K562 (cell line): Measurements from ENCODE around the gene PYROXD2. TPM values are rescaled to one million over a fixed set of nuclear protein-coding genes. Genes with fewer than 3 reads are reported as not detected.

ENCODE experiments used
- ATAC-seq: fragments of 200-7000 bp; cut with Tn5 transposase; 3 replicates; pipeline ENCODE4 v1.9.1; 2020; ENCODE audit warnings: moderate library complexity
- BruUV-seq: library from RNA; stranded (reverse); fragments of 400-500 nt; replicated peaks from 2 replicates; lab custom pipeline; 2021; lab: Mats Ljungman, UMichigan
- CTCF ChIA-PET: fragments of 300-600 bp; formaldehyde crosslinking; extraction: SDS; loops from one replicate; lab custom pipeline; 2021; ENCODE audit warnings: low intra/inter-chr PET ratio; lab: Yijun Ruan, JAX
- POLR2A ChIA-PET: fragments of 300-600, 350-650 bp; sonication (Branson Sonifier 250); formaldehyde crosslinking; extraction: SDS; loops from one replicate; lab custom pipeline; 2021; ENCODE audit warnings: antibody characterized with exemption, inconsistent platforms; lab: Yijun Ruan, JAX
- DNase-seq, 4 experiments: peaks; one replicate each; pipeline versions ENCODE4 v3.0.0 to v3.0.0-alpha.2; 2011 to 2018; ENCODE audit warnings: low spot score in 3 of 4, mixed read lengths in 3 of 4; ENCODE audit errors: extremely low read depth in 1 of 4
- FAIRE-seq: peaks from 2 replicates; lab custom pipeline; 2011; peaks lifted over from hg19 to GRCh38; lab: Jason Lieb, UNC
- H2AFZ ChIP-seq: 2 replicates; pipeline ENCODE4 v1.6.0; 2011; ENCODE audit warnings: low read depth, low read length, control low read depth, inconsistent platforms
- H3K27ac ChIP-seq: fragments of 200-600 bp; 3 replicates; pipeline ENCODE4 v1.8.0; 2011; ENCODE audit warnings: low read depth, mild to moderate bottlenecking, control low read depth, inconsistent platforms, low read length, moderate library complexity, mixed read lengths; ENCODE audit errors: extremely low read depth
- H3K27me3 ChIP-seq, 2 experiments: fragments of 300-600 bp in 1 of 2; 2 replicates in 1 of 2; 3 replicates in 1 of 2; pipeline versions ENCODE4 v1.6.0 to v1.8.0; 2011; ENCODE audit warnings: inconsistent platforms in 2 of 2, low read length in 2 of 2, mild to moderate bottlenecking in 1 of 2, mixed read lengths in 1 of 2, moderate library complexity in 1 of 2; ENCODE audit not compliant: control insufficient read depth in 2 of 2, insufficient read depth in 2 of 2
- H3K36me3 ChIP-seq: fragments of 300-600 bp; 3 replicates; pipeline ENCODE4 v1.8.0; 2011; ENCODE audit warnings: mild to moderate bottlenecking, low read length, inconsistent platforms; ENCODE audit not compliant: control insufficient read depth, insufficient read depth
- H3K4me1 ChIP-seq, 2 experiments: fragments of 200-600 bp in 1 of 2; replicated peaks in 1 of 2; 2 replicates in 1 of 2; 3 replicates in 1 of 2; pipeline versions ENCODE4 v1.5.1 to v1.8.0; 2011; ENCODE audit warnings: inconsistent platforms in 2 of 2, low read length in 2 of 2, mild to moderate bottlenecking in 1 of 2, mixed read lengths in 1 of 2, moderate library complexity in 1 of 2; ENCODE audit not compliant: control insufficient read depth in 2 of 2, insufficient read depth in 2 of 2
- H3K4me2 ChIP-seq: 2 replicates; pipeline ENCODE4 v1.6.1; 2011; ENCODE audit warnings: low read length, control low read depth, inconsistent platforms, mixed read lengths; ENCODE audit not compliant: insufficient read depth
- H3K4me3 ChIP-seq: fragments of 200-600 bp; sonication (generic), shearing (Covaris generic); 2 replicates; pipeline ENCODE4 v1.5.1; 2016; ENCODE audit warnings: control low read depth, inconsistent platforms
- H3K79me2 ChIP-seq: fragments of 200-600 bp; 3 replicates; pipeline ENCODE4 v1.8.0; 2011; ENCODE audit warnings: low read length, inconsistent platforms; ENCODE audit not compliant: control insufficient read depth, insufficient read depth
- H3K9ac ChIP-seq, 2 experiments: 2 replicates each; pipeline versions ENCODE4 v1.6.0 to v1.6.1; 2011; ENCODE audit warnings: low read depth in 2 of 2, low read length in 2 of 2, control low read depth in 1 of 2, inconsistent platforms in 1 of 2, mild to moderate bottlenecking in 1 of 2, mixed read lengths in 1 of 2; ENCODE audit not compliant: insufficient read depth in 1 of 2
- H3K9me1 ChIP-seq: one replicate; pipeline ENCODE4 v1.6.0; 2011; ENCODE audit warnings: inconsistent platforms, mild to moderate bottlenecking, low read length, moderate library complexity; ENCODE audit not compliant: control insufficient read depth, insufficient read depth
- H3K9me3 ChIP-seq: replicated peaks from 2 replicates; pipeline ENCODE4 v1.5.1; 2011; ENCODE audit warnings: low read depth, low read length, inconsistent platforms; ENCODE audit not compliant: control insufficient read depth, insufficient read depth
- H4K20me1 ChIP-seq: replicated peaks from 2 replicates; pipeline ENCODE4 v1.6.1; 2011; ENCODE audit warnings: low read length, inconsistent platforms, mixed read lengths; ENCODE audit not compliant: control insufficient read depth, insufficient read depth
- ARID2 ChIP-seq: fragments of 450-650 bp; IDR thresholded peaks from 2 replicates; pipeline ENCODE4 v1.6.1; 2017; ENCODE audit warnings: antibody characterized with exemption, mild to moderate bottlenecking
- ASH1L ChIP-seq: fragments of 450-650 bp; IDR thresholded peaks from 2 replicates; pipeline ENCODE4 v1.6.1; 2018; ENCODE audit warnings: borderline replicate concordance, mild to moderate bottlenecking, low read depth; ENCODE audit not compliant: partially characterized antibody
- BRCA1 ChIP-seq, 2 experiments: fragments of 450-650 bp in 1 of 2; sonication (generic) in 1 of 2; formaldehyde crosslinking in 1 of 2; IDR thresholded peaks; 2 replicates each; pipeline versions ENCODE4 v1.5.0 to v1.6.1; 2017 to 2020; ENCODE audit warnings: mild to moderate bottlenecking in 1 of 2, missing genetic modification reagents in 1 of 2
- CSDE1 ChIP-seq, 2 experiments: fragments of 450-650 bp; IDR thresholded peaks; 2 replicates each; pipeline ENCODE4 v1.6.1; 2016; ENCODE audit warnings: mild to moderate bottlenecking in 1 of 2
- ESRRA ChIP-seq: fragments of 450-650 bp; IDR thresholded peaks from 2 replicates; pipeline ENCODE4 v1.6.1; 2014; ENCODE audit warnings: low read depth, mild to moderate bottlenecking, moderate library complexity, borderline replicate concordance
- EZH2 ChIP-seq: IDR thresholded peaks from 2 replicates; pipeline ENCODE4 v1.6.1; 2012; ENCODE audit warnings: low read depth, mild to moderate bottlenecking, inconsistent platforms, low read length, borderline replicate concordance
- MYBL2 ChIP-seq, 2 experiments: fragments of 450-650 bp in 1 of 2; sonication (generic) in 1 of 2; formaldehyde crosslinking in 1 of 2; IDR thresholded peaks; 2 replicates each; pipeline versions ENCODE4 v1.6.1 to v1.8.1; 2017 to 2022; ENCODE audit warnings: borderline replicate concordance in 1 of 2, inconsistent platforms in 1 of 2, low read depth in 1 of 2, mild to moderate bottlenecking in 1 of 2, missing genetic modification reagents in 1 of 2, moderate library complexity in 1 of 2
- POLR2AphosphoS2 ChIP-seq: IDR thresholded peaks from 2 replicates; pipeline ENCODE4 v1.6.1; 2012; ENCODE audit warnings: low read length, improper control_type of control experiment
- POLR2G ChIP-seq: fragments of 200-400 bp; formaldehyde crosslinking; IDR thresholded peaks from 2 replicates; pipeline ENCODE4 v1.6.1; 2017; ENCODE audit warnings: low read depth, mild to moderate bottlenecking, antibody characterized with exemption, low read length, moderate library complexity
- RCOR1 ChIP-seq, 2 experiments: IDR thresholded peaks; 2 replicates each; pipeline ENCODE4 v1.6.1; 2012; ENCODE audit warnings: low read depth in 2 of 2, low read length in 2 of 2, borderline replicate concordance in 1 of 2, improper control_type of control experiment in 1 of 2
- SIX5 ChIP-seq, 2 experiments: IDR thresholded peaks; 2 replicates each; pipeline ENCODE4 v1.6.1; 2011; ENCODE audit warnings: low read length in 2 of 2, borderline replicate concordance in 1 of 2, low read depth in 1 of 2, mild to moderate bottlenecking in 1 of 2, moderate library complexity in 1 of 2; ENCODE audit not compliant: insufficient read depth in 1 of 2
- STAT5A ChIP-seq: IDR thresholded peaks from 2 replicates; pipeline ENCODE4 v1.6.1; 2012; ENCODE audit warnings: low read length, inconsistent platforms, borderline replicate concordance
- THRAP3 ChIP-seq: fragments of 450-650 bp; IDR thresholded peaks from 2 replicates; pipeline ENCODE4 v1.6.1; 2016; ENCODE audit warnings: mild to moderate bottlenecking, inconsistent platforms, borderline replicate concordance
- WHSC1 ChIP-seq: IDR thresholded peaks from one replicate; pipeline ENCODE4 v1.6.1; 2012; ENCODE audit warnings: low read length, control low read depth, inconsistent platforms
- ZNF174 ChIP-seq: fragments of 250-450 bp; sonication (Bioruptor Pico); IDR thresholded peaks from 2 replicates; pipeline ENCODE4 v1.4.0; 2020; ENCODE audit warnings: mild to moderate bottlenecking
- ZNF280B ChIP-seq: fragments of 250-450 bp; sonication (Bioruptor Pico); IDR thresholded peaks from 2 replicates; pipeline ENCODE4 v1.5.1; 2021; ENCODE audit warnings: mild to moderate bottlenecking
- WGBS: fragments of 100-300 bp; shearing (Covaris generic); methylation state at CpG from one replicate; pipeline ENCODE4 v1.1.6; 2016; ENCODE audit warnings: low coverage, mixed read lengths; ENCODE audit not compliant: insufficient coverage; ENCODE audit errors: missing lambda C conversion rate; 5-methylcytosine and 5-hydroxymethylcytosine counted together
- in situ Hi-C: fragments of 300-500 bp; cut with MboI; formaldehyde crosslinking; loops from 4 replicates; pipeline ENCODE4 v1.15.0; 2018; ENCODE audit warnings: inconsistent platforms, mixed read lengths
- intact Hi-C: fragments of 100-400 bp; cut with micrococcal nuclease; formaldehyde crosslinking; loops from 2 replicates; pipeline ENCODE4 v1.14.2; 2022
- polyA plus RNA-seq, 8 experiments: library from polyadenylated mRNA; depleted of rRNA in 4 of 8; stranded (reverse) in 5 of 8; unstranded in 3 of 8; fragments of >200 nt; fragmentation: Nextera tagmentation in 2 of 8; fragmentation: Illumina TruSeq in 1 of 8; extraction: Ambion mirVana in 2 of 8; extraction: Trizol in 1 of 8; gene quantifications; 2 replicates each; pipeline versions ENCODE4 v1.2.1 to v1.2.3, GENCODE V29; 2011 to 2014; ENCODE audit warnings: inconsistent platforms in 1 of 8, missing spikeins in 1 of 8
- total RNA-seq, 7 experiments: library from RNA; depleted of rRNA in 6 of 7; stranded (reverse); fragments of >200 nt in 6 of 7; fragmentation: Illumina TruSeq in 2 of 7; extraction: Trizol in 2 of 7; gene quantifications; 2 replicates each; pipeline versions ENCODE4 v1.2.1 to v1.2.3, GENCODE V29; 2011 to 2021; ENCODE audit warnings: low replicate concordance in 1 of 7
- TF ChIP-seq, protein P1 (sequence below), 2 experiments: fragments of 450-650 bp; conservative IDR thresholded peaks; 2 replicates each; pipeline ENCODE4 v1.6.1; 2017; ENCODE audit warnings: mild to moderate bottlenecking in 2 of 2, moderate library complexity in 2 of 2

PYROXD2 gene
- total and polyA plus RNA-seq, 9 of the 15 experiments (the other 6 are each of a cell fraction or from before 2014, with no cell fraction given): 0.14 to 1.4 (median 0.58) TPM

DNA sequence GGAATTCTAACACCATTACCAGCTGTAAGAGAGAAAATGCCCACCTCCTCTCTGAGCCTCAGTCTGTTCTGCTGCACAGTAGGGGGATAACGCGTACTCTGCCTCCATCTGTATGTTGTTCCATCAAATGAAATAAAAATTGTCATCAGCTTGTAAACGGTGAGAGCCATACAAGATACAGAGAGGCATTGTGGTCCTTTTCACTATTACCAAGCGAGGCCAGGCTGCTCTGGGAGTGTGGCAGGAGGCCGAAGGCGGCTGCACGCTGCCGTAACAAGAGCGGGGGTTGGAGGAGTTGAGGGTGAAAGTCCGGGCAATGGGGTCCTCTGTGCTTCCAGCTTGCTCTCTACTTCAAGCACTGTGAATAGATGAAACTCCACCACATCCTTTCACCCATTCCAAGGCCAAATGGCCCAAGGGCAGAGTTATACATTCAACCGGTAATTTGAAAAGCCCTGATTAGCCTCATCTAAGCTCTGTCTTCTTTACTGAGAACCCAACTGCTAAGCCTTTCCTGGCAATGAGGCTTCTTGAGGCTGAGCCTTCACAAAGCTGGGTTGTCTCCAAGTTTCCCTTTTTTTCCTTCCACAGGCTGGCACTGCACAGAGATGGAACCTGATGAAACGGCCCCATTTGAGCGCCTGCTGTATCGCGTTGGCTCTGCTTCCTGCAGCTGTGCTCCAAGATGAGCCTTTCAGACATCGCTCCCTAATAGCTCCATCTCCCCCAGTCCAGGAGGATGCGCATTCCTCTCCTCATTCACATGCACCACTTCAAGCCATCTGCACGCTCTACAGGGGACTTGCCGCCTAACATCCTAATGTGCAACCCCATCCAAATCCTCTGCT, 47.2 kb downstream of the PYROXD2 start (continued):
- no peak for TF ChIP-seq SIX5 (IDR thresholded peaks at IDR 0.05; ENCODE audit: borderline replicate concordance in 1 of 2, insufficient read depth in 1 of 2, low read depth in 1 of 2, low read length in 2 of 2)
- TF ChIP-seq, protein P1, sequence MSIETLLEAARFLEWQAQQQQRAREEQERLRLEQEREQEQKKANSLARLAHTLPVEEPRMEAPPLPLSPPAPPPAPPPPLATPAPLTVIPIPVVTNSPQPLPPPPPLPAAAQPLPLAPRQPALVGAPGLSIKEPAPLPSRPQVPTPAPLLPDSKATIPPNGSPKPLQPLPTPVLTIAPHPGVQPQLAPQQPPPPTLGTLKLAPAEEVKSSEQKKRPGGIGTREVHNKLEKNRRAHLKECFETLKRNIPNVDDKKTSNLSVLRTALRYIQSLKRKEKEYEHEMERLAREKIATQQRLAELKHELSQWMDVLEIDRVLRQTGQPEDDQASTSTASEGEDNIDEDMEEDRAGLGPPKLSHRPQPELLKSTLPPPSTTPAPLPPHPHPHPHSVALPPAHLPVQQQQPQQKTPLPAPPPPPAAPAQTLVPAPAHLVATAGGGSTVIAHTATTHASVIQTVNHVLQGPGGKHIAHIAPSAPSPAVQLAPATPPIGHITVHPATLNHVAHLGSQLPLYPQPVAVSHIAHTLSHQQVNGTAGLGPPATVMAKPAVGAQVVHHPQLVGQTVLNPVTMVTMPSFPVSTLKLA (conservative IDR thresholded peaks at IDR 0.05): no peak
- TF ChIP-seq THRAP3: no peak
- TF ChIP-seq, all 486 proteins: peak for 0

GRCh38 chr10:98366062-98366530, 48.9 kb downstream of the PYROXD2 start:
- no peak for DNase-seq
- no TSS peak for BruUV-seq
- Histone ChIP-seq H3K9ac (no peak overlapping the region), H3K9me1 (no peaks in the 10 kb centered on the region), H3K4me3 (no peak overlapping the region), H3K27me3 (peaks cover 0 to 30% of the 10 kb centered on the region in 2 experiments), H3K4me2 (no peak overlapping the region), H3K4me1 (peaks cover 4 to 6% of the 10 kb centered on the region in 2 experiments; a peak in 3 of 5 replicates), H3K9me3 (no peaks in the 10 kb centered on the region), H3K79me2 (no peaks in the 10 kb centered on the region), H4K20me1 (no peaks in the 10 kb centered on the region), H2AFZ (no peak overlapping the region), H3K36me3 (no peaks in the 10 kb centered on the region), H3K27ac (no peak overlapping the region)
- in situ Hi-C loops: no loop called here
- intact Hi-C loops: no loop called here
- CTCF ChIA-PET: no interaction called here
- TF ChIP-seq ZNF280B (no peak), ZNF174 (CRISPR knock-in tag) (no peak), MYBL2 (IDR thresholded peaks at IDR 0.05; ENCODE audit: low read depth) (no peak), MYBL2 (CRISPR knock-in tag; IDR thresholded peaks at IDR 0.05; ENCODE audit: borderline replicate concordance) (no peak), BRCA1 (IDR thresholded peaks at IDR 0.05) (no peak), BRCA1 (CRISPR knock-in tag; IDR thresholded peaks at IDR 0.05) (no peak), ARID2 (no peak), WHSC1 (no peak), ESRRA (no peak), POLR2AphosphoS2 (no peak), RCOR1 (IDR thresholded peaks at IDR 0.05; ENCODE audit: borderline replicate concordance in 1 of 2, low read depth in 2 of 2, low read length in 2 of 2) (no peak), STAT5A (no peak), ASH1L (no peak), POLR2G (no peak), EZH2 (no peak), CSDE1 (IDR thresholded peaks at IDR 0.05) (no peak)
- FAIRE-seq: no peak
- WGBS: 11% methylated on average over 5 of the region's 6 CpGs
- POLR2A ChIA-PET: interaction anchor here (0.6 kb wide), 1 partner anchor 36 kb away, joined by 3 read pairs; no protein-coding TSS in a partner anchor
- no peak for ATAC-seq
